Measurements from ENCODE around the gene SEMA4B.

The SEMA4B gene

DNA sequence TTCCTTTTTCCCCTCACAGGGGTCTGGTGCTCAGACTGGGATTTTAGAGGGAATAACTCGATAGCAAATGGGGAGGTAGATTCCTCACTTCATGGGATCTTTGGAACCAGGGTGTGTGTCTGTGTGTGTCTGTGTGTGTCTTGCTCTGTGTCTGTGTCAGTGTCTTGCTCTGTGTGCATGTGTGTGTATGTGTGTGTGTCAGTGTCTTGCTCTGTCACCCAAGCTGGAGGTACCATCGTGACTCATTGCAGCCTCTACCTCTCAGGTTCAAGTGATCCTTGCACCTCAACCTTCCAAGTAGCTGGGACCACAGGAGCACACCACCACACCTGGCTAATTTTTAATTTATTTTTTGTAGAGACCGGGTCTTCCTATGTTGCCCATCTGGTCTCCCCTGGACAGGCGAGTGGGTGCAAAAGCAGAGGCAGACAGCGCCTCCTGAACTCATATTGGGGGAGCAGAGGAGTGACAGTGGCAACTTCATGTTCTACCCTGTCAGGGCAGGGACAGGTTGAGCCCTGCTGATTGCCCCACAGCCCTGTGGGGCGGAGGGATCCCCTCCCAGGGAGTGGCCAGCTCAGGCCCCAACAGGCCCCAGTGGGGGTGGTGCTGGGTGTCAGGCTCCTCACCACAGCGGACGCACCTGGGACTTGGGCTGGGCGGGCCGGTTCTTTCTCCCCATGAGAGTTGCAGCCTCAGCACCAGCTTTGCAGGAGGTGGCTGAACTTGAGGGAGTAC, 10.4 kb upstream of the SEMA4B start:
- Histone ChIP-seq H2AFZ (ENCODE audit: low read depth) (no peak overlapping the region; the same call in 1 of the 2 replicates), H3K4me3 (IDR thresholded peaks at IDR 0.05; ENCODE audit: insufficient read depth, low read depth, low read length) (no peak overlapping the region), H3K4me2 (peak overlapping the region; percentile 98), H3K27ac (peak overlapping the region; percentile 96), H3K27me3 (ENCODE audit: insufficient read depth, low read depth) (no peaks in the 10 kb centered on the region), H3K79me2 (ENCODE audit: insufficient read depth, low read depth) (peaks cover 63% of the 10 kb centered on the region), H3K9ac (peak overlapping the region; percentile 47; the same call in 1 of the 2 replicates), H4K20me1 (ENCODE audit: insufficient read depth) (no peaks in the 10 kb centered on the region), H3K36me3 (ENCODE audit: insufficient read depth) (no peaks in the 10 kb centered on the region), H3K4me1 (ENCODE audit: low read depth, poor library complexity, severe bottlenecking) (peaks cover 99% of the 10 kb centered on the region)
- TF ChIP-seq, protein P1, sequence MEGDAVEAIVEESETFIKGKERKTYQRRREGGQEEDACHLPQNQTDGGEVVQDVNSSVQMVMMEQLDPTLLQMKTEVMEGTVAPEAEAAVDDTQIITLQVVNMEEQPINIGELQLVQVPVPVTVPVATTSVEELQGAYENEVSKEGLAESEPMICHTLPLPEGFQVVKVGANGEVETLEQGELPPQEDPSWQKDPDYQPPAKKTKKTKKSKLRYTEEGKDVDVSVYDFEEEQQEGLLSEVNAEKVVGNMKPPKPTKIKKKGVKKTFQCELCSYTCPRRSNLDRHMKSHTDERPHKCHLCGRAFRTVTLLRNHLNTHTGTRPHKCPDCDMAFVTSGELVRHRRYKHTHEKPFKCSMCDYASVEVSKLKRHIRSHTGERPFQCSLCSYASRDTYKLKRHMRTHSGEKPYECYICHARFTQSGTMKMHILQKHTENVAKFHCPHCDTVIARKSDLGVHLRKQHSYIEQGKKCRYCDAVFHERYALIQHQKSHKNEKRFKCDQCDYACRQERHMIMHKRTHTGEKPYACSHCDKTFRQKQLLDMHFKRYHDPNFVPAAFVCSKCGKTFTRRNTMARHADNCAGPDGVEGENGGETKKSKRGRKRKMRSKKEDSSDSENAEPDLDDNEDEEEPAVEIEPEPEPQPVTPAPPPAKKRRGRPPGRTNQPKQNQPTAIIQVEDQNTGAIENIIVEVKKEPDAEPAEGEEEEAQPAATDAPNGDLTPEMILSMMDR (conservative IDR thresholded peaks at IDR 0.05; ENCODE audit: low read depth, low read length) = no peak

DNA sequence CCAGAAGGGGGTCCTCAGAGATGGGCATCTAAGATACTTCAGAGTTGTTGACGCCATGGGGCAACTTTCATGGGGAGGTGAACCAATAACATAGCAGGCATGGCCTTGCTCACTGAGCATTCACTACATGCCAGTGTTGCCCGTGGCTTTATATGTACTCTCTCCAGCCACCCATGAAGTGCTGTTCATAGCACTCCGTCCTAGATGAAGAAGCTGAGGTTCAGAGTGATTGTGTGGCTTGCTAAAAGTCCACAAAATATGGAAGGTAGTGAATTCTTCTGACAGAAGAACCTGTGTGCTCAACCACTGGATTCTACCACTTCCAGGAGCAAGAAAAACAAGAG, 9.8 kb upstream of the SEMA4B start:
- TF ChIP-seq, protein P1 (conservative IDR thresholded peaks at IDR 0.05; ENCODE audit: low read depth, low read length) = 0 out of 2 replicates have a peak, but pooled peaks have one; percentile 22
- Histone ChIP-seq H4K20me1 (ENCODE audit: insufficient read depth) (no peaks in the 10 kb centered on the region), H2AFZ (ENCODE audit: low read depth) (peak overlapping the region; percentile 14; the same call in 1 of the 2 replicates), H3K4me1 (ENCODE audit: low read depth, poor library complexity, severe bottlenecking) (peaks cover 94% of the 10 kb centered on the region), H3K27ac (peak overlapping the region; percentile 96), H3K27me3 (ENCODE audit: insufficient read depth, low read depth) (no peaks in the 10 kb centered on the region), H3K4me3 (IDR thresholded peaks at IDR 0.05; ENCODE audit: insufficient read depth, low read depth, low read length) (no peak overlapping the region), H3K4me2 (peak overlapping the region; percentile 98), H3K79me2 (ENCODE audit: insufficient read depth, low read depth) (peaks cover 57% of the 10 kb centered on the region), H3K36me3 (ENCODE audit: insufficient read depth) (no peaks in the 10 kb centered on the region), H3K9ac (peak overlapping the region; percentile 47; the same call in 1 of the 2 replicates)

DNA sequence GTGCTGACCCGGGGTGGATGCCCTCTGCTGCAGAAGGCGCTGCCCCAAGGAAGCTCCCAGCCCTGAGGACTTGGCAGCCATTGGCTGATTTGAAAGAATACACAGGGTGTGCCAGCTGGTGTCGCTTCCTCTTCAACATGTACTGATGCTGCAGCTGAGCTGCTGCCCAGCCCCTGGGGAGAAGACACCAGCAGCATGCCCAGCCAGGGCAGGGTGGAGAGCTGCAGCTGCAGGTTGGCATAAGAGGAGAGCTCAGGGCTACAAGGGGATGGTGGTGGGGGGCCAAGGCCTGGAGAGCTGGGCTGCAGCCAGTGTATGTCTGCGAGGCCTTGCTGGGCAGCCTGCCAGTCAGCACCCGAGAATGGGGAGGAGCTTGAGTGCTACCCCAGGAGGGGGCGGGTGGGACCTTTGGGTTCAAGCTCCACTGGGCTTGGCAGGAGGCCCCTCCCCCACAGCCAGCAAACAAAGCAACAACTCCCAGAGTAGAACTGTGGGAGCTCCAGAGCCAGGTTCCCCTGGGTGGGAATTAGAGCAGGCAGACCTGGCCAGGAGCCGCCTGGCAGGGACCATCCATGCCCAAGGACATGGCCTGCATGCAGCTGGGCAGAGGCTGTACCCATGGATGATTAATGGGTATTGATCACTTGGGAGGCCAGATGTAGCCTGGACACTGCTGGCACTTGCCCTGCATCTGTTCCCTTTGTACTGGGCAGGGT, 9.2 kb upstream of the SEMA4B start:
- no peak overlapping the region for H3K4me3 ChIP-seq (IDR thresholded peaks at IDR 0.05; ENCODE audit: insufficient read depth, low read depth, low read length)
- H2AFZ ChIP-seq (ENCODE audit: low read depth) = peak overlapping the region; percentile 14; the same call in 1 of the 2 replicates
- H3K4me1 ChIP-seq (ENCODE audit: low read depth, poor library complexity, severe bottlenecking) = peaks cover 87% of the 10 kb centered on the region
- peaks cover 51% of the 10 kb centered on the region for H3K79me2 ChIP-seq (ENCODE audit: insufficient read depth, low read depth)
- H4K20me1 ChIP-seq (ENCODE audit: insufficient read depth) = no peaks in the 10 kb centered on the region
- H3K9ac ChIP-seq = peak overlapping the region; percentile 47; the same call in 1 of the 2 replicates
- peak overlapping the region; percentile 98 for H3K4me2 ChIP-seq
- peak overlapping the region; percentile 96 for H3K27ac ChIP-seq
- H3K27me3 ChIP-seq (ENCODE audit: insufficient read depth, low read depth) = no peaks in the 10 kb centered on the region
- H3K36me3 ChIP-seq (ENCODE audit: insufficient read depth) = no peaks in the 10 kb centered on the region
- TF ChIP-seq, protein P1 (conservative IDR thresholded peaks at IDR 0.05; ENCODE audit: low read depth, low read length) = 0 out of 2 replicates have a peak, but pooled peaks have one; percentile 6

DNA sequence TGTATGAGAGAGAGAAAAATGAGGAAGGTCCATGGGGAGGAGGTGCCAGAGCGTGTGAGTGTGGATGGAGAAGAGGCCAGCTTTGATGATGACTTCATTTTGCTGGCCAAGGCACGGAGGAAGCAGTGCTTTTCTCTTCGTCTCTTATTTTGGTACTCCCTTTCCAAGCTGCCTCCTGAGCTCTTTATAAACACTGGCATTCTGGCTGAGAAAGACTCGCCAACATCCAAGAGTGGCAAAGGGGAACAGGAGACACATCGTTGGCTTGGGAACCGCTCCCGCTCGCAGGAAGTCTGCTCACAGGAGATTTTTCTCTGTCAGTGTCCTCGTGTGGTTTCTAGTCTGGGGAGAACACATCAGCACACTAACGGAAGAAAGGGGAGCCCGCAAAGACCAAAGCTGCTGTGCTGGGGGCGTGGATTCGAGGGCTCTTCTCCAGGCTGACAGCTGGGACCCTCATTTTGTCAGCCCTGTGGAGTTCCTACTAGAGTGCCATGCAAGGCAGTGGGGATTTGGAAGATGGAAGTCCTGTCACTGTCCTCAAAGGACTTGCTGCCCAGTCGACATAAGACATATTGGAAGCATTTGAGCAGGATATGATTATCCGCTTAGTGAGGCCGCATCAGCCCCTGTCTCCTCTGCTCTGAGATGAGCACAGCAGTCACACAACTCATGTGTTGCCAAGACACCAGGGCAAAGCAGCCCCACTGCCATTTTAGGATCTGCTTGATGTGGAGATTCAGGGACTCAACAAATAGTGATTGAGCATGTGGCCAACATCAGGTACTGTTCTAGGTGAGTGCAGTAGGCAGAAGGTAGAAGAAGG, 8.0 kb upstream of the SEMA4B start:
- Histone ChIP-seq H2AFZ (ENCODE audit: low read depth) (no peak overlapping the region), H3K4me2 (peak overlapping the region; percentile 98), H3K36me3 (ENCODE audit: insufficient read depth) (no peaks in the 10 kb centered on the region), H4K20me1 (ENCODE audit: insufficient read depth) (no peaks in the 10 kb centered on the region), H3K4me1 (ENCODE audit: low read depth, poor library complexity, severe bottlenecking) (peaks cover 75% of the 10 kb centered on the region), H3K27me3 (ENCODE audit: insufficient read depth, low read depth) (no peaks in the 10 kb centered on the region), H3K79me2 (ENCODE audit: insufficient read depth, low read depth) (peaks cover 39% of the 10 kb centered on the region), H3K9ac (no peak overlapping the region), H3K27ac (peak overlapping the region; percentile 96), H3K4me3 (IDR thresholded peaks at IDR 0.05; ENCODE audit: insufficient read depth, low read depth, low read length) (no peak overlapping the region)
- TF ChIP-seq, protein P1 (conservative IDR thresholded peaks at IDR 0.05; ENCODE audit: low read depth, low read length) = no peak

All from KMS-11 (cell line).